GDM1 (cell line): Measurements from ENCODE around the gene CLEC1A.
A peak's percentile ranks its signal among the peaks of the same experiment; 100 is the strongest.

Experiments
- DNase-seq: peaks from one replicate; lab custom pipeline; 2025; lab: John Stamatoyannopoulos, UW

Gene CLEC1A

GRCh38 chr12:10101042-10101579 is 2.3 kb upstream of the CLEC1A start:
- DNase-seq, result no peak

- no peak for DNase-seq
Measured at GRCh38 chr12:10097521-10097920, 1.3 kb downstream of the CLEC1A start.

- no peak for DNase-seq
Measured at GRCh38 chr12:10095971-10096370, 2.8 kb downstream of the CLEC1A start.

- no peak for DNase-seq
Measured at GRCh38 chr12:10094646-10095395, 4.0 kb downstream of the CLEC1A start.

- no peak for DNase-seq
Measured at GRCh38 chr12:10088955-10089900, 9.6 kb downstream of the CLEC1A start.

GRCh38 chr12:10088031-10088430 is 10.8 kb downstream of the CLEC1A start:
- DNase-seq, result no peak

GRCh38 chr12:10086387-10086786 is 12.4 kb downstream of the CLEC1A start:
- DNase-seq, result no peak

- DNase-seq, result no peak
Measured at GRCh38 chr12:10084733-10085132, 14.1 kb downstream of the CLEC1A start.

GRCh38 chr12:10082117-10082874 is 16.5 kb downstream of the CLEC1A start:
- DNase-seq, result peak; percentile 45

GRCh38 chr12:10075451-10075850 is 23.3 kb downstream of the CLEC1A start:
- DNase-seq, result no peak

- no peak for DNase-seq
Measured at GRCh38 chr12:10073261-10073660, 25.5 kb downstream of the CLEC1A start.

- no peak for DNase-seq
Measured at GRCh38 chr12:10072131-10072530, 26.7 kb downstream of the CLEC1A start.

- no peak for DNase-seq
Measured at GRCh38 chr12:10070380-10070779, 28.4 kb downstream of the CLEC1A start.

GRCh38 chr12:10069976-10070375 is 28.8 kb downstream of the CLEC1A start:
- no peak for DNase-seq

- DNase-seq, result peak; percentile 16
Measured at GRCh38 chr12:10069099-10069498, 29.7 kb downstream of the CLEC1A start.

- DNase-seq, result no peak
Measured at GRCh38 chr12:10068644-10069043, 30.1 kb downstream of the CLEC1A start.

- DNase-seq, result peak; percentile 0
Measured at GRCh38 chr12:10067942-10068341, 30.8 kb downstream of the CLEC1A start.

- no peak for DNase-seq
Measured at GRCh38 chr12:10067264-10067663, 31.5 kb downstream of the CLEC1A start.

GRCh38 chr12:10065241-10065640 is 33.5 kb downstream of the CLEC1A start:
- no peak for DNase-seq

GRCh38 chr12:10058387-10058786 is 40.4 kb downstream of the CLEC1A start:
- no peak for DNase-seq

- DNase-seq, result no peak
Measured at GRCh38 chr12:10052193-10052913, 46.4 kb downstream of the CLEC1A start.
